ENCODE measurements around the gene CHPF2.
A peak's percentile ranks its signal among the peaks of the same experiment; 100 is the strongest.

The CHPF2 gene

DNA sequence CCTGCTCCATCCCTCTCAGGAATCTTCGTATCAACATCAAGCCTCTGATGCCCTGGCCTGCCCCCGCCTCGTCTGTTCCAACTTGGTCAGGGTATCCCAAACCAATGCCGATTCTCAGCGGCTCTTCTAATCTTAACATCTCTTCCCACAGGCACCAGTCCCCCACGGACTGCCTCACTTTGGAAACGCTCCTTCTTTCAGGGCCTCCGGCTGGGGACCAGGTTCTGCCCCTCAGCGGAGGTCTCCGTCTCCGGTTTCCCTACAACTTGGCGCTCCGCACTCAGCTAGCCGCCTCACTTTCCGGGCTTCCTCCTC, 5.8 kb upstream of the CHPF2 start:
- Histone ChIP-seq H3K9me3 (ENCODE audit: control insufficient read depth, low read length) (no peaks in the 10 kb centered on the region), H3K9ac (ENCODE audit: low read length) (peak overlapping the region; percentile 95), H3K27me3 (replicated peaks; ENCODE audit: control insufficient read depth, insufficient read depth, low read length) (no peaks in the 10 kb centered on the region), H3K4me1 (ENCODE audit: control insufficient read depth, insufficient read depth, low read length) (peaks cover 21% of the 10 kb centered on the region), H3K4me3 (ENCODE audit: low read length) (peak overlapping the region; percentile 88), H3K36me3 (ENCODE audit: control insufficient read depth, insufficient read depth, low read length, severe bottlenecking) (peaks cover 35% of the 10 kb centered on the region)
- DNase-seq (ENCODE audit: low read depth): no peak

DNA sequence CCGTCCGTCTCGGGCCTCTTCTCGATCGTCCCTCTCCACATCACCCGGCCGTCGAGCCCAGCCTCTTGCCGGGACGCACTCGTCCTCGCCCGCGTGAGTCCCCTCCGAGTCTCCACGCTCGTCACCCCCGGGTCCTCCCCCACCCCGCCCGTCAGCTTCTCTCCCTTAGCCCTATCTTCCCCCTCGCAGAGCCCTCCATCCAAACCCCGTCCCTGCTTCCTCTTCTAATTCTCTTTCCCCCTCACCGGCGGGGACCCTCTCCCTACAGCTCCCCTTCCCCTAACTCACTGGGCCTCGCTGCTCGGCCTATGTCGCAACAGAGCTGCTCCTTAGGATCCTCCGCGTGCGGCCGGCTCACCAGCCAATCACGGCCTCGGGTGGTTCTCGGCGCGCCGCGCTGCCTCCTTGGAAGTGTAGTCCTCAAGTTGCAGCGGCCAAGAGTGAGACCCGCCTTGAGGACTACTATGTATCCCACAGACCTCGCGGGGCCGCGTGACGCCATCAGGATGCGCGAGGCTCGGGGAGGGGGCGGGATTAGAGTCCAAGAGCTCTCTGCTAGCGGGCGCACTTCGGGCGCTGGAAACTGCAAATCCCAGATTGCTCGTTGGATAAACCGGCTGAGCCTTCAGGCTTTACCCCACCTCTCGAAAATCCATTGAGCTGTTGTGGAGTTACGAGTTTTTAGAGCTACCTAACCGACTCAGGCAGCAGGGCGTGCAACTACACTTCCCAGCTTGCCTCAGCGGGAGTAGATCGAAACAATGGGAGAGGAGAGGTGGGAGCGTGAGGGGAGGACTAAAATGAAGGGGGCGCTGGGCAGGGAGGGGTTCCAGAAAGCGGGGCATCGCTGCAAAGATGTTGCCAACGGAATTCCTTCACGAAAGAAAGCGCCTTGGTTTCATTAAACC, 5.2 kb upstream of the CHPF2 start, which contains the start of gene ABCF2:
Gene ABCF2 (minus strand): TSS at position 331 of the 908 bp plus-strand sequence. CDS start 747 bp downstream, outside the sequence.
- Histone ChIP-seq H3K4me3 (ENCODE audit: low read length) (peak within 1 kb of the TSS; percentile 88), H3K9me3 (ENCODE audit: control insufficient read depth, low read length) (no peaks in the 10 kb centered on the region)

DNA sequence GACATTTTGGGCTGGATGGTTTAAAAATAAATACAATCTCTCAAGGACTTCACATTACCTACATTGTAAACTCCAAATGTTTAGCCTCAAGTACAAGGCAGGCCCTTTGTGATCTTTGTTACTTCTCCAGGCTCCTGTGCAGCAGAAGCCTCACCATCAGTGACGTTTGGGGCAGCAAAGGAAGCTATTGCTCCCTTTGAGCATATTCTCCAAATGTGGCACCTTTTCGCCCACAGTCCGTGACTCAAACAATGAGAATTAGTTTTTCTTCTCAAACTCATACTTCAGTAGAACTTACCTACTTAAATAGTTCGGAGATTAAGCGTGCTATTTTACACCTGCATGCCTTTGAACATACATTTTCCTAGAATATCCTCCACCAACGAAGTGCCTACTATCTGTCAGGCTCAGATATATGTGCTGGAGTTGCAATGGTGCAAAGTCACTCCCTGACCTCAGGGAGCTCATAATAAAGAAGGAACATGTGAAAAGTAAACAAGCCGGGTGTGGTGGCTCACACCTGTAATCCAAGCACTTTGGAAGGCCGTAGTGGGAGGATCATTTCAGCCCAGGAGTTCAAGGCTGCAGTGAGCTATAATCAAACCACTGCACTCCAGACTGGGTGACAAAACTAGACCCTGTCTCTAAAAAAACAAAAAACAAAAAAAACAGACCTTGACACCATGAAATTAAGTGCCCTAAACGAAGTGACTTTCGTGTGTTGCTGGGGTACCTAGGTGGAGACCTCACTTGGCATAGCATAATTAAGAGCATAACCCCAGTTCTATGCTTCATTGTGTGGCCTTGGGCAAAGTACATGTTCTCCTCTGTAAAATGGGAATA, 4.0 kb upstream of the CHPF2 start:
- H3K4me3 ChIP-seq (ENCODE audit: low read length): peak overlapping the region; percentile 88
- DNase-seq (ENCODE audit: low read depth): no peak

More for the DNA sequence above, 5.2 kb upstream of the CHPF2 start, which contains the start of gene ABCF2:
- DNase-seq (ENCODE audit: low read depth): peak; percentile 100
- Histone ChIP-seq H3K9ac (ENCODE audit: low read length) (peak within 1 kb of the TSS; percentile 95), H3K4me1 (ENCODE audit: control insufficient read depth, insufficient read depth, low read length) (peaks cover 26% of the 10 kb centered on the region), H3K27me3 (replicated peaks; ENCODE audit: control insufficient read depth, insufficient read depth, low read length) (no peaks in the 10 kb centered on the region), H3K36me3 (ENCODE audit: control insufficient read depth, insufficient read depth, low read length, severe bottlenecking) (peaks cover 29% of the 10 kb centered on the region)

GRCh38 chr7:151229249-151229648, 3.0 kb upstream of the CHPF2 start:
- H3K4me3 ChIP-seq (ENCODE audit: low read length): no peak overlapping the region
- no peaks in the 10 kb centered on the region for H3K9me3 ChIP-seq (ENCODE audit: control insufficient read depth, low read length)

More for the DNA sequence above, 4.0 kb upstream of the CHPF2 start:
- Histone ChIP-seq H3K27me3 (replicated peaks; ENCODE audit: control insufficient read depth, insufficient read depth, low read length) (no peaks in the 10 kb centered on the region), H3K9ac (ENCODE audit: low read length) (peak overlapping the region; percentile 95), H3K36me3 (ENCODE audit: control insufficient read depth, insufficient read depth, low read length, severe bottlenecking) (peaks cover 17% of the 10 kb centered on the region), H3K9me3 (ENCODE audit: control insufficient read depth, low read length) (no peaks in the 10 kb centered on the region), H3K4me1 (ENCODE audit: control insufficient read depth, insufficient read depth, low read length) (peaks cover 26% of the 10 kb centered on the region)

GRCh38 chr7:151231080-151231479, 1.2 kb upstream of the CHPF2 start:
- Histone ChIP-seq H3K4me3 (ENCODE audit: low read length) (no peak overlapping the region), H3K4me1 (ENCODE audit: control insufficient read depth, insufficient read depth, low read length) (peaks cover 32% of the 10 kb centered on the region), H3K9ac (ENCODE audit: low read length) (peak overlapping the region; percentile 99), H3K36me3 (ENCODE audit: control insufficient read depth, insufficient read depth, low read length, severe bottlenecking) (peaks cover 21% of the 10 kb centered on the region), H3K27me3 (replicated peaks; ENCODE audit: control insufficient read depth, insufficient read depth, low read length) (no peaks in the 10 kb centered on the region), H3K9me3 (ENCODE audit: control insufficient read depth, low read length) (no peaks in the 10 kb centered on the region)
- DNase-seq (ENCODE audit: low read depth): no peak

More at GRCh38 chr7:151229249-151229648, 3.0 kb upstream of the CHPF2 start:
- H3K36me3 ChIP-seq (ENCODE audit: control insufficient read depth, insufficient read depth, low read length, severe bottlenecking): peaks cover 11% of the 10 kb centered on the region
- no peak overlapping the region for H3K9ac ChIP-seq (ENCODE audit: low read length)
- H3K27me3 ChIP-seq (replicated peaks; ENCODE audit: control insufficient read depth, insufficient read depth, low read length): no peaks in the 10 kb centered on the region
- H3K4me1 ChIP-seq (ENCODE audit: control insufficient read depth, insufficient read depth, low read length): peaks cover 35% of the 10 kb centered on the region
- no peak for DNase-seq (ENCODE audit: low read depth)

DNA sequence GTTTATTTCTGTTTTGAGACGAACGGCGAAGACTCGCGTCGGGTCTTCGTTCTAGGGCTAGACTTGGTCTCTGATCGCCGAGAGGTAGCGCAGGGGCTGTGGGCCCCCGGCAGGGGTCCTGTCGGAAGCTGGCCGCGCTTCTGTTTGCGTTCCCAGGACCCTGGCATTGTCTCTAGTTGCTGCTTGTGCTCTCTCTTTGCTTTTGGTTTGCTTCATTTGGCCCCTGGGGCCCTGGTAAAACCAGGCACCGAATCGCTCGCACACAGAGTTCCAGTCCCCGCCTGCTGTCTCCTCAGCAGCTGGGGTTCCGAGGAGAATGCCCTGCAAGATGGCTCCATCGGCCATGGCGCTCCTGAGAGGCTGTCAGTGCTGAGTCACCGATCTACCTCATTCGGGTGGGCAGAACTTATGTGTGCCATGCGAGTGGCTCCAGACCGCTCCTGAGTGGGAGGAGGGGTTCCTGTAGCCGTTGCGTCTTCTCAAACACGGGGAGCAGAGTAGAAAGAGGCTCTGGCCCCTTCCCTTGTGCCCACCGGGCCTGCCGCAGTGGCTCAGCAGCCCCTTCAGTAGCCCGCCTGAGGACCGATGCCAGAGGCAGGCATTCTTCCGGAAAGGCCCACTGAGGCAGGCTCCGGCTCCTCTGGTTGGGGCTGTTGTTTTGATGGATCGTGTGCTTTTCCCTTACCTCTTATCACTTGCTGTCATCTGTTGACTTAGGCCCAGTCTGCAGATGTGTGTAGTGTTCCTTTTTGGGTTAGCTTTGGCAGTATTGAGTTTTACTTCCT, 826 bp downstream of the CHPF2 start:
- H3K4me1 ChIP-seq (ENCODE audit: control insufficient read depth, insufficient read depth, low read length): peaks cover 23% of the 10 kb centered on the region
- peak overlapping the region; percentile 99 for H3K4me3 ChIP-seq (ENCODE audit: low read length)
- peak overlapping the region; percentile 99 for H3K9ac ChIP-seq (ENCODE audit: low read length)
- H3K27me3 ChIP-seq (replicated peaks; ENCODE audit: control insufficient read depth, insufficient read depth, low read length): no peaks in the 10 kb centered on the region
- H3K36me3 ChIP-seq (ENCODE audit: control insufficient read depth, insufficient read depth, low read length, severe bottlenecking): peaks cover 40% of the 10 kb centered on the region
- DNase-seq (ENCODE audit: low read depth): peak; percentile 89
- H3K9me3 ChIP-seq (ENCODE audit: control insufficient read depth, low read length): no peaks in the 10 kb centered on the region

DNA sequence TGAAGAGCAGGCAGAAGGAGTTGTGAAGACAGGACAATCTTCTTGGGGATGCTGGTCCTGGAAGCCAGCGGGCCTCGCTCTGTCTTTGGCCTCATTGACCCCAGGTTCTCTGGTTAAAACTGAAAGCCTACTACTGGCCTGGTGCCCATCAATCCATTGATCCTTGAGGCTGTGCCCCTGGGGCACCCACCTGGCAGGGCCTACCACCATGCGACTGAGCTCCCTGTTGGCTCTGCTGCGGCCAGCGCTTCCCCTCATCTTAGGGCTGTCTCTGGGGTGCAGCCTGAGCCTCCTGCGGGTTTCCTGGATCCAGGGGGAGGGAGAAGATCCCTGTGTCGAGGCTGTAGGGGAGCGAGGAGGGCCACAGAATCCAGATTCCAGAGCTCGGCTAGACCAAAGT, 1.5 kb downstream of the CHPF2 start:
- Histone ChIP-seq H3K4me1 (ENCODE audit: control insufficient read depth, insufficient read depth, low read length) (peaks cover 21% of the 10 kb centered on the region), H3K36me3 (ENCODE audit: control insufficient read depth, insufficient read depth, low read length, severe bottlenecking) (peaks cover 46% of the 10 kb centered on the region), H3K9ac (ENCODE audit: low read length) (peak overlapping the region; percentile 99), H3K9me3 (ENCODE audit: control insufficient read depth, low read length) (no peaks in the 10 kb centered on the region), H3K4me3 (ENCODE audit: low read length) (peak overlapping the region; percentile 99), H3K27me3 (replicated peaks; ENCODE audit: control insufficient read depth, insufficient read depth, low read length) (no peaks in the 10 kb centered on the region)
- DNase-seq (ENCODE audit: low read depth): no peak

GRCh38 chr7:151235091-151235787, 3.0 kb downstream of the CHPF2 start:
- Histone ChIP-seq H3K9ac (ENCODE audit: low read length) (no peak overlapping the region), H3K9me3 (ENCODE audit: control insufficient read depth, low read length) (no peaks in the 10 kb centered on the region), H3K4me3 (ENCODE audit: low read length) (no peak overlapping the region), H3K4me1 (ENCODE audit: control insufficient read depth, insufficient read depth, low read length) (peaks cover 26% of the 10 kb centered on the region), H3K36me3 (ENCODE audit: control insufficient read depth, insufficient read depth, low read length, severe bottlenecking) (peaks cover 59% of the 10 kb centered on the region), H3K27me3 (replicated peaks; ENCODE audit: control insufficient read depth, insufficient read depth, low read length) (no peaks in the 10 kb centered on the region)
- no peak for DNase-seq (ENCODE audit: low read depth)

DNA sequence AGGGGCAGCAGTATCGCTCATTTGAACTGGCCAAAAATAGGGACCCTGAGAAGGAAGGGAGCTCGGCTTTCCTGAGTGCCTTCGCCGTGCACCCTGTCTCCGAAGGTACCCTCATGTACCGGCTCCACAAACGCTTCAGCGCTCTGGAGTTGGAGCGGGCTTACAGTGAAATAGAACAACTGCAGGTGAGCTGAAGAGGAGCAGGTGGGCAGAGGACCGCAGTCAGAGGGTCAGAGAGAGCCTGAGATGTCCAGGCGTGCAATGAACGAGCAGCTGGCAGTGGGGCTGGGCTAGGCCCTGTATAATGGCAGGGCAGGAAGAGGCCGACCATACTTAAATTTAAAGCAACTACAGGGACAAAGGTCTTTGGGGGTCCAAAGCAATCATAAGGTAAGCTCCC, 4.1 kb downstream of the CHPF2 start:
- H3K4me3 ChIP-seq (ENCODE audit: low read length): no peak overlapping the region
- no peaks in the 10 kb centered on the region for H3K27me3 ChIP-seq (replicated peaks; ENCODE audit: control insufficient read depth, insufficient read depth, low read length)
- H3K9ac ChIP-seq (ENCODE audit: low read length): no peak overlapping the region
- no peak for DNase-seq (ENCODE audit: low read depth)
- H3K4me1 ChIP-seq (ENCODE audit: control insufficient read depth, insufficient read depth, low read length): peaks cover 26% of the 10 kb centered on the region
- H3K36me3 ChIP-seq (ENCODE audit: control insufficient read depth, insufficient read depth, low read length, severe bottlenecking): peaks cover 70% of the 10 kb centered on the region
- H3K9me3 ChIP-seq (ENCODE audit: control insufficient read depth, low read length): no peaks in the 10 kb centered on the region
